SK-N-MC (cell line): ENCODE measurements around the gene EPHB3.

ENCODE experiments used
- EZH2 ChIP-seq: fragments of 200-600 bp; sonication (generic); IDR thresholded peaks from one replicate; pipeline ENCODE4 v1.6.1; 2017; ENCODE audit warnings: antibody characterized with exemption
- FOXP2 ChIP-seq: optimal IDR thresholded peaks from 2 replicates; pipeline ENCODE3; 2011; ENCODE audit warnings: mild to moderate bottlenecking, moderate library complexity; ENCODE audit not compliant: insufficient read depth; ENCODE audit errors: extremely low read length, control extremely low read depth
- POLR2AphosphoS5 ChIP-seq: IDR thresholded peaks from 2 replicates; pipeline ENCODE4 v1.6.1; 2012; ENCODE audit warnings: mild to moderate bottlenecking, low read depth, low read length, borderline replicate concordance

DNA sequence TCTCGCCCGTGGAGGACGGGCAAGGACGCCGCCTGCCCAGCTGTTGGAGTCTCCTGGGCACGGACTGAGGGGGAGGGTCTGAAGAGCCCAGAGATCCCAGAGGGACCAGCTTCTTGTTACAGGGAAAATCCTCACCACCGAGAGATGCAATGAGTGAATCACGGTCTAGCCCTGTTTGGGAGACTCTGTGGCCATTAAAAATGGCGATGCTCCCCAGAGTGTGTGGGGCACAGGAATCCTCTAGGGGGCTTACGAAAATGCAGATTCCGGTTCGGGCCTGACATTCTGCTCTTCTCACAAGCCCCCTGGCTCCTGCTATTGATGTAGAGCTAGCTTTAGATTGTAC lies 35.5 kb upstream of the EPHB3 start:
- no peak for TF ChIP-seq EZH2
- TF ChIP-seq POLR2AphosphoS5, result no peak
- no peak for TF ChIP-seq FOXP2
